Activated gamma-delta T cell treated with anti-CD3 and anti-CD28 coated beads, Interleukin-2, amount 50 U/mL, for 16 hours (primary cell): ENCODE results near the gene FGF8.

Source experiments
- DNase-seq: peaks from one replicate; pipeline ENCODE4 v3.0.0-alpha.2; 2020; ENCODE audit warnings: low read depth

Gene FGF8

GRCh38 chr10:101725296-101726114 is 50.4 kb downstream of the FGF8 start:
- no peak for DNase-seq

- DNase-seq = no peak
These were observed 51.5 kb downstream of the FGF8 start for GRCh38 chr10:101724446-101724845.

DNA sequence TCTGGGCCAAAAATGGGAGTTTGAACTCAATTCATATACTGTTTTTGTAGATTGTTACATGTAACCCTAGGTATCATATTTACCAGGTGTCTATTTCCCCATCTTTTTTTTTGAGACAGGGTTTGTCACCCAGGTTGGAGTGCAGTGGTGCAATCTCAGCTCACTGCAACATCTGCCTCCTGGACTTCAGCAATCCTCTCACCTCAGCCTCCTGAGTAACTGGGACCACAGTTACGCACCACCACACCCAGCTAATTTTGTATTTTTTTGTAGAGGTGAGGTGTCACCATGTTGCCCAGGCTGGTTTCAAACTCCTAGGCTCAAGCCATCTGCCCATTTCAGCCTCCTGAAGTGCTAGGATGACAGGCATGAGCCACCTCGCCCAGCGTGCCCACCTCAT is 52.7 kb downstream of the FGF8 start:
- DNase-seq = no peak

DNA sequence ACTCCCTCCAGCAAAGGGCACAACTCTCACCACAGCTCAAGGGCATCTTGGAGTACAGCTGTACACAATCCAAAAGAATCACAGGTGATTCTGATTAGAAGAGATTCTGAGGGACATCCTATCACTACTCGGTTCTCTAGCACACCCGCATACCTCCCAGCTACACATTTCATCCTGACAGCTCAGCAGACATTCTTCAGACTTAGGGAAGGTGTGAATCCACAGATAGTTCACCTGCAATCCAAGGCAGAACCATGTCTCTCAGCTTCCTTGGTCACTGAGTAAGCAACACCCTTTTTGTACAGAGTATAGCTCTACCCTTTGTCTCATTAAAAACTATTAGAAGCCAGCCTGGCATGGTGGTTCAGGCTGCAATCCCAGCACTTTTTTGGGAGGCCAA is 54.1 kb downstream of the FGF8 start:
- no peak for DNase-seq

DNA sequence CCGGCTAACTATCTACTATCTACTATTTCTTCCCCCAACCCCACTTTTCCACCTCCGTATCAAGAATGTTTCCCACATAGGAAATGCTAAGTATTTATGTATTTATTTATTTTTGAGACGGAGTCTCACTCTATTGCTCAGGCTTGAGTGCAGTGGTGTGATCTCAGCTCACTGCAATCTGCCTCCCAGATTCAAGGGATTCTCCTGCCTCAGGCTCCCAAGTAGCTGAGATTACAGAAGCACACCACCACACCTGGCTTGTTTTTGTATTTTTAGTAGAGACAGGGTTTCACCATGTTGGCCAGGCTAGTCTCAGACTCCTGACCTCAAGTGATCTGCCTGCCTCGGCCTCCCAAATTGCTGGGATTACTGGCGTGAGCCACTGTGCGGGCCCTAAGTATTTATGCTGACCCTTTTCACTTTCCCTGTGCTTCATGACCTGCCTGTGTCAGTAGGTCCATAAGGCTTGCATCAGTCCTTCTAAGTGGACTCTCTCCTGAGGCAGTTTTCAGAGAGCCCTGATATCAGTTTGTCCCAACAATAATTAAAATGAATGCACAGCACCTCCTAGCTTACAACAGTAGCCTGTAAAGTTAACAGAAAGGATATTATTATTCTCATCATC is 55.2 kb downstream of the FGF8 start:
- DNase-seq = no peak
